K562 (cell line): ENCODE results near the gene TP53I3. TPM values are rescaled to one million over a fixed set of nuclear protein-coding genes. Genes with fewer than 3 reads are reported as not detected.

Source experiments
- ATAC-seq: fragments of 200-7000 bp; cut with Tn5 transposase; 3 replicates; pipeline ENCODE4 v1.9.1; 2020; ENCODE audit warnings: moderate library complexity
- BruUV-seq: library from RNA; stranded (reverse); fragments of 400-500 nt; replicated peaks from 2 replicates; lab custom pipeline; 2021; lab: Mats Ljungman, UMichigan
- CTCF ChIA-PET: fragments of 300-600 bp; formaldehyde crosslinking; extraction: SDS; loops from one replicate; lab custom pipeline; 2021; ENCODE audit warnings: low intra/inter-chr PET ratio; lab: Yijun Ruan, JAX
- POLR2A ChIA-PET: fragments of 300-600, 350-650 bp; sonication (Branson Sonifier 250); formaldehyde crosslinking; extraction: SDS; loops from one replicate; lab custom pipeline; 2021; ENCODE audit warnings: antibody characterized with exemption, inconsistent platforms; lab: Yijun Ruan, JAX
- DNase-seq, 4 experiments: peaks; one replicate each; pipeline versions ENCODE4 v3.0.0 to v3.0.0-alpha.2; 2011 to 2018; ENCODE audit warnings: low spot score in 3 of 4, mixed read lengths in 3 of 4; ENCODE audit errors: extremely low read depth in 1 of 4
- FAIRE-seq: peaks from 2 replicates; lab custom pipeline; 2011; peaks lifted over from hg19 to GRCh38; lab: Jason Lieb, UNC
- H2AFZ ChIP-seq: 2 replicates; pipeline ENCODE4 v1.6.0; 2011; ENCODE audit warnings: low read depth, low read length, control low read depth, inconsistent platforms
- H3K27ac ChIP-seq: fragments of 200-600 bp; 3 replicates; pipeline ENCODE4 v1.8.0; 2011; ENCODE audit warnings: low read depth, mild to moderate bottlenecking, control low read depth, inconsistent platforms, low read length, moderate library complexity, mixed read lengths; ENCODE audit errors: extremely low read depth
- H3K27me3 ChIP-seq, 2 experiments: fragments of 300-600 bp in 1 of 2; 2 replicates in 1 of 2; 3 replicates in 1 of 2; pipeline versions ENCODE4 v1.6.0 to v1.8.0; 2011; ENCODE audit warnings: inconsistent platforms in 2 of 2, low read length in 2 of 2, mild to moderate bottlenecking in 1 of 2, mixed read lengths in 1 of 2, moderate library complexity in 1 of 2; ENCODE audit not compliant: control insufficient read depth in 2 of 2, insufficient read depth in 2 of 2
- H3K36me3 ChIP-seq: fragments of 300-600 bp; 3 replicates; pipeline ENCODE4 v1.8.0; 2011; ENCODE audit warnings: mild to moderate bottlenecking, low read length, inconsistent platforms; ENCODE audit not compliant: control insufficient read depth, insufficient read depth
- H3K4me1 ChIP-seq, 2 experiments: fragments of 200-600 bp in 1 of 2; replicated peaks in 1 of 2; 2 replicates in 1 of 2; 3 replicates in 1 of 2; pipeline versions ENCODE4 v1.5.1 to v1.8.0; 2011; ENCODE audit warnings: inconsistent platforms in 2 of 2, low read length in 2 of 2, mild to moderate bottlenecking in 1 of 2, mixed read lengths in 1 of 2, moderate library complexity in 1 of 2; ENCODE audit not compliant: control insufficient read depth in 2 of 2, insufficient read depth in 2 of 2
- H3K4me2 ChIP-seq: 2 replicates; pipeline ENCODE4 v1.6.1; 2011; ENCODE audit warnings: low read length, control low read depth, inconsistent platforms, mixed read lengths; ENCODE audit not compliant: insufficient read depth
- H3K4me3 ChIP-seq: fragments of 200-600 bp; sonication (generic), shearing (Covaris generic); 2 replicates; pipeline ENCODE4 v1.5.1; 2016; ENCODE audit warnings: control low read depth, inconsistent platforms
- H3K79me2 ChIP-seq: fragments of 200-600 bp; 3 replicates; pipeline ENCODE4 v1.8.0; 2011; ENCODE audit warnings: low read length, inconsistent platforms; ENCODE audit not compliant: control insufficient read depth, insufficient read depth
- H3K9ac ChIP-seq, 2 experiments: 2 replicates each; pipeline versions ENCODE4 v1.6.0 to v1.6.1; 2011; ENCODE audit warnings: low read depth in 2 of 2, low read length in 2 of 2, control low read depth in 1 of 2, inconsistent platforms in 1 of 2, mild to moderate bottlenecking in 1 of 2, mixed read lengths in 1 of 2; ENCODE audit not compliant: insufficient read depth in 1 of 2
- H3K9me1 ChIP-seq: one replicate; pipeline ENCODE4 v1.6.0; 2011; ENCODE audit warnings: inconsistent platforms, mild to moderate bottlenecking, low read length, moderate library complexity; ENCODE audit not compliant: control insufficient read depth, insufficient read depth
- H3K9me3 ChIP-seq: replicated peaks from 2 replicates; pipeline ENCODE4 v1.5.1; 2011; ENCODE audit warnings: low read depth, low read length, inconsistent platforms; ENCODE audit not compliant: control insufficient read depth, insufficient read depth
- H4K20me1 ChIP-seq: replicated peaks from 2 replicates; pipeline ENCODE4 v1.6.1; 2011; ENCODE audit warnings: low read length, inconsistent platforms, mixed read lengths; ENCODE audit not compliant: control insufficient read depth, insufficient read depth
- EP400 ChIP-seq: fragments of 450-650 bp; IDR thresholded peaks from 2 replicates; pipeline ENCODE4 v1.6.1; 2017; ENCODE audit warnings: antibody characterized with exemption, mild to moderate bottlenecking, moderate library complexity
- HDAC1 ChIP-seq, 2 experiments: fragments of 450-650 bp; IDR thresholded peaks; 2 replicates each; pipeline ENCODE4 v1.6.1; 2016 to 2017; ENCODE audit warnings: inconsistent platforms in 1 of 2, mild to moderate bottlenecking in 1 of 2, moderate library complexity in 1 of 2
- L3MBTL2 ChIP-seq: fragments of 450-650 bp; IDR thresholded peaks from 2 replicates; pipeline ENCODE4 v1.6.1; 2016; ENCODE audit warnings: mild to moderate bottlenecking, moderate library complexity
- MAFF ChIP-seq: IDR thresholded peaks from 2 replicates; pipeline ENCODE4 v1.6.1; 2012; ENCODE audit warnings: low read length, improper control_type of control experiment
- NBN ChIP-seq: fragments of 450-650 bp; IDR thresholded peaks from 2 replicates; pipeline ENCODE4 v1.6.1; 2016; ENCODE audit warnings: low read depth, mild to moderate bottlenecking
- RBM25 ChIP-seq: fragments of 200-400 bp; formaldehyde crosslinking; IDR thresholded peaks from 2 replicates; pipeline ENCODE4 v1.6.1; 2018; ENCODE audit warnings: low read length, low read depth, moderate library complexity; ENCODE audit not compliant: severe bottlenecking
- SPI1 ChIP-seq: IDR thresholded peaks from 2 replicates; pipeline ENCODE4 v1.6.1; 2011; ENCODE audit warnings: low read depth, low read length, control low read depth, borderline replicate concordance
- ZFX ChIP-seq: sonication (generic); formaldehyde crosslinking; IDR thresholded peaks from 2 replicates; pipeline ENCODE4 v1.8.0; 2022; ENCODE audit warnings: mild to moderate bottlenecking, missing genetic modification reagents, moderate library complexity
- ZNF75A ChIP-seq: fragments of 450-650 bp; formaldehyde crosslinking; IDR thresholded peaks from 2 replicates; pipeline ENCODE4 v1.4.0; 2020; ENCODE audit warnings: mild to moderate bottlenecking
- WGBS: fragments of 100-300 bp; shearing (Covaris generic); methylation state at CpG from one replicate; pipeline ENCODE4 v1.1.6; 2016; ENCODE audit warnings: low coverage, mixed read lengths; ENCODE audit not compliant: insufficient coverage; ENCODE audit errors: missing lambda C conversion rate; 5-methylcytosine and 5-hydroxymethylcytosine counted together
- in situ Hi-C: fragments of 300-500 bp; cut with MboI; formaldehyde crosslinking; loops from 4 replicates; pipeline ENCODE4 v1.15.0; 2018; ENCODE audit warnings: inconsistent platforms, mixed read lengths
- intact Hi-C: fragments of 100-400 bp; cut with micrococcal nuclease; formaldehyde crosslinking; loops from 2 replicates; pipeline ENCODE4 v1.14.2; 2022
- polyA plus RNA-seq, 8 experiments: library from polyadenylated mRNA; depleted of rRNA in 4 of 8; stranded (reverse) in 5 of 8; unstranded in 3 of 8; fragments of >200 nt; fragmentation: Nextera tagmentation in 2 of 8; fragmentation: Illumina TruSeq in 1 of 8; extraction: Ambion mirVana in 2 of 8; extraction: Trizol in 1 of 8; gene quantifications; 2 replicates each; pipeline versions ENCODE4 v1.2.1 to v1.2.3, GENCODE V29; 2011 to 2014; ENCODE audit warnings: inconsistent platforms in 1 of 8, missing spikeins in 1 of 8
- total RNA-seq, 7 experiments: library from RNA; depleted of rRNA in 6 of 7; stranded (reverse); fragments of >200 nt in 6 of 7; fragmentation: Illumina TruSeq in 2 of 7; extraction: Trizol in 2 of 7; gene quantifications; 2 replicates each; pipeline versions ENCODE4 v1.2.1 to v1.2.3, GENCODE V29; 2011 to 2021; ENCODE audit warnings: low replicate concordance in 1 of 7
- TF ChIP-seq, protein P1 (sequence below): fragments of 450-650 bp; IDR thresholded peaks from 2 replicates; pipeline ENCODE4 v1.6.1; 2014; ENCODE audit warnings: low read depth, mild to moderate bottlenecking, moderate library complexity, borderline replicate concordance
- TF ChIP-seq, protein P2 (sequence below), 2 experiments: fragments of 450-650 bp; conservative IDR thresholded peaks; 2 replicates each; pipeline ENCODE4 v1.6.1; 2017; ENCODE audit warnings: mild to moderate bottlenecking in 2 of 2, moderate library complexity in 2 of 2
- TF ChIP-seq, protein P3 (sequence below): fragments of 250-450 bp; sonication (Bioruptor Pico); IDR thresholded peaks from 2 replicates; pipeline ENCODE4 v1.8.0; 2022; ENCODE audit warnings: moderate library complexity, mild to moderate bottlenecking, inconsistent platforms
- TF ChIP-seq, protein P4 (sequence below): sonication (generic); formaldehyde crosslinking; IDR thresholded peaks from 2 replicates; pipeline ENCODE4 v1.8.0; 2022; ENCODE audit warnings: missing genetic modification reagents, mild to moderate bottlenecking, borderline replicate concordance

Gene TP53I3
- total and polyA plus RNA-seq, 9 of the 15 experiments (the other 6 are each of a cell fraction or from before 2014, with no cell fraction given), result 0.65 to 9.5 (median 5.6) TPM

DNA sequence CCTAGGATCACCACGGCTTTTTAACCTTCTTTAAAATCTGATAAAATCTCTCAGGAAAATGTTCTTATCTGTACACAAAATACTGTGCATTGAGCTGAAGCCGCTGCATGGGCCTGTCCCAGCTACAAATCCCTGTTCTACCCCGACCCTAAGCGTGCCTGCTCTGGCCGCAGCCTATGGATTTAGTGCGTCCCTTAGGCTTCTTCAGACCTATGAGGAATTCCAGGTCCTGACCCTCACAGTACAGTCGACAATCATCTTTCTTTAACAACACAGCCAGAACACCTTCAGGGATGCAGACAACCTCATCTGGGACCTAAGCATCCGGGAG is 37.0 kb downstream of the TP53I3 start:
- Histone ChIP-seq H3K27me3 (peaks cover 6 to 11% of the 10 kb centered on the region in 2 experiments; a peak in 3 of 5 replicates), H3K4me1 (peaks cover 8 to 22% of the 10 kb centered on the region in 2 experiments; a peak in 4 of 5 replicates), H3K79me2 (peaks cover 40% of the 10 kb centered on the region), H3K9me1 (no peaks in the 10 kb centered on the region), H2AFZ (peak overlapping the region; percentile 91), H3K9me3 (no peaks in the 10 kb centered on the region), H3K4me3 (peak overlapping the region; percentile 13; the same call in 1 of the 2 replicates), H3K9ac (peak overlapping the region; percentile 51 to 78; a peak in 3 of 4 replicates), H3K27ac (peak overlapping the region; percentile 51), H3K4me2 (peak overlapping the region; percentile 79), H4K20me1 (no peaks in the 10 kb centered on the region; the same call in 1 of the 2 replicates), H3K36me3 (peaks cover 8% of the 10 kb centered on the region; the same call in 1 of the 3 replicates)
- in situ Hi-C loops, result no loop called here
- 23% methylated on average over 8 of the region's 8 CpGs for WGBS
- FAIRE-seq (no peak), ATAC-seq (peak; percentile 36), DNase-seq (no peak)
- ChIA-PET POLR2A (interaction anchor here (0.5 to 2.1 kb wide), 16 partner anchors 10 to 328 kb away, joined by 3 to 10 read pairs (median 4); partner anchors contain the start of genes ATAD2B, MFSD2B and SF3B6), CTCF (no interaction called here)
- intact Hi-C loops, result loop anchor here (1.0 kb wide), 1 partner anchor 29 kb away; the partner anchor contains the start of gene SF3B6
- no TSS peak for BruUV-seq
- TF ChIP-seq, protein P1, sequence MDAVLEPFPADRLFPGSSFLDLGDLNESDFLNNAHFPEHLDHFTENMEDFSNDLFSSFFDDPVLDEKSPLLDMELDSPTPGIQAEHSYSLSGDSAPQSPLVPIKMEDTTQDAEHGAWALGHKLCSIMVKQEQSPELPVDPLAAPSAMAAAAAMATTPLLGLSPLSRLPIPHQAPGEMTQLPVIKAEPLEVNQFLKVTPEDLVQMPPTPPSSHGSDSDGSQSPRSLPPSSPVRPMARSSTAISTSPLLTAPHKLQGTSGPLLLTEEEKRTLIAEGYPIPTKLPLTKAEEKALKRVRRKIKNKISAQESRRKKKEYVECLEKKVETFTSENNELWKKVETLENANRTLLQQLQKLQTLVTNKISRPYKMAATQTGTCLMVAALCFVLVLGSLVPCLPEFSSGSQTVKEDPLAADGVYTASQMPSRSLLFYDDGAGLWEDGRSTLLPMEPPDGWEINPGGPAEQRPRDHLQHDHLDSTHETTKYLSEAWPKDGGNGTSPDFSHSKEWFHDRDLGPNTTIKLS, result peak; percentile 40; the same call in 1 of the 2 replicates
- TF ChIP-seq, protein P2, sequence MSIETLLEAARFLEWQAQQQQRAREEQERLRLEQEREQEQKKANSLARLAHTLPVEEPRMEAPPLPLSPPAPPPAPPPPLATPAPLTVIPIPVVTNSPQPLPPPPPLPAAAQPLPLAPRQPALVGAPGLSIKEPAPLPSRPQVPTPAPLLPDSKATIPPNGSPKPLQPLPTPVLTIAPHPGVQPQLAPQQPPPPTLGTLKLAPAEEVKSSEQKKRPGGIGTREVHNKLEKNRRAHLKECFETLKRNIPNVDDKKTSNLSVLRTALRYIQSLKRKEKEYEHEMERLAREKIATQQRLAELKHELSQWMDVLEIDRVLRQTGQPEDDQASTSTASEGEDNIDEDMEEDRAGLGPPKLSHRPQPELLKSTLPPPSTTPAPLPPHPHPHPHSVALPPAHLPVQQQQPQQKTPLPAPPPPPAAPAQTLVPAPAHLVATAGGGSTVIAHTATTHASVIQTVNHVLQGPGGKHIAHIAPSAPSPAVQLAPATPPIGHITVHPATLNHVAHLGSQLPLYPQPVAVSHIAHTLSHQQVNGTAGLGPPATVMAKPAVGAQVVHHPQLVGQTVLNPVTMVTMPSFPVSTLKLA (conservative IDR thresholded peaks at IDR 0.05), result 0 out of 4 replicates have a peak, but pooled peaks of 1 of the 2 experiments have one; percentile 2
- TF ChIP-seq L3MBTL2 (0 out of 2 replicates have a peak, but pooled peaks have one; percentile 1), RBM25 (peak; percentile 36), ZNF75A (CRISPR knock-in tag) (no peak), HDAC1 (IDR thresholded peaks at IDR 0.05) (0 out of 4 replicates have a peak, but pooled peaks of 1 of the 2 experiments have one; percentile 22), SPI1 (no peak), NBN (0 out of 2 replicates have a peak, but pooled peaks have one; percentile 21), EP400 (peak; percentile 1), MAFF (no peak), ZFX (peak; percentile 42; the same call in 1 of the 2 replicates)
- TF ChIP-seq, protein P3, sequence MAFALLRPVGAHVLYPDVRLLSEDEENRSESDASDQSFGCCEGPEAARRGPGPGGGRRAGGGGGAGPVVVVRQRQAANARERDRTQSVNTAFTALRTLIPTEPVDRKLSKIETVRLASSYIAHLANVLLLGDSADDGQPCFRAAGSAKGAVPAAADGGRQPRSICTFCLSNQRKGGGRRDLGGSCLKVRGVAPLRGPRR (CRISPR knock-in tag), result 0 out of 2 replicates have a peak, but pooled peaks have one; percentile 15
- TF ChIP-seq, protein P4, sequence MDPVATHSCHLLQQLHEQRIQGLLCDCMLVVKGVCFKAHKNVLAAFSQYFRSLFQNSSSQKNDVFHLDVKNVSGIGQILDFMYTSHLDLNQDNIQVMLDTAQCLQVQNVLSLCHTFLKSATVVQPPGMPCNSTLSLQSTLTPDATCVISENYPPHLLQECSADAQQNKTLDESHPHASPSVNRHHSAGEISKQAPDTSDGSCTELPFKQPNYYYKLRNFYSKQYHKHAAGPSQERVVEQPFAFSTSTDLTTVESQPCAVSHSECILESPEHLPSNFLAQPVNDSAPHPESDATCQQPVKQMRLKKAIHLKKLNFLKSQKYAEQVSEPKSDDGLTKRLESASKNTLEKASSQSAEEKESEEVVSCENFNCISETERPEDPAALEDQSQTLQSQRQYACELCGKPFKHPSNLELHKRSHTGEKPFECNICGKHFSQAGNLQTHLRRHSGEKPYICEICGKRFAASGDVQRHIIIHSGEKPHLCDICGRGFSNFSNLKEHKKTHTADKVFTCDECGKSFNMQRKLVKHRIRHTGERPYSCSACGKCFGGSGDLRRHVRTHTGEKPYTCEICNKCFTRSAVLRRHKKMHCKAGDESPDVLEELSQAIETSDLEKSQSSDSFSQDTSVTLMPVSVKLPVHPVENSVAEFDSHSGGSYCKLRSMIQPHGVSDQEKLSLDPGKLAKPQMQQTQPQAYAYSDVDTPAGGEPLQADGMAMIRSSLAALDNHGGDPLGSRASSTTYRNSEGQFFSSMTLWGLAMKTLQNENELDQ (CRISPR knock-in tag), result 0 out of 2 replicates have a peak, but pooled peaks have one; percentile 14
